ENCODE results near the gene MCUR1. TPM values are rescaled to one million over a fixed set of nuclear protein-coding genes. Genes with fewer than 3 reads are reported as not detected.

MCUR1 gene
- total RNA-seq, 1 experiment from 2014 or later, result 35.4 TPM

DNA sequence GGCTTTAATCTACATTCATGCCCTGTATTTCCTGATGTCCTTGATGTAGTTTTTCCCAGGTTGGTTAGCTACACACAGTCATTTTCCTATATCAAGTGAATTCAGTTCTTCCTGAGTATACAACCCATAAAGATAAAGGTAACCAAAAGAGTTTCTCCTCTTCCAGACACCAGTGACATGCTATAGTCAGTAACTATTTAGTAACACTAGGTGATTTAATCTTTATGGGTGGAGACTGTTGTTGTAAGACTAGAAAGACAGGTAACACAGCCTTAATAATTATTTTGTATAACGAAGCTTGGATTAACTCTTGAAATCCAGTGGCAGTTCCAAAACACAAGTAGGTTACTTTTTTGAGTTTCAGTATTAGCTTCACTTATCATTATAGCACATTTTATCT is 17.6 kb downstream of the MCUR1 start:
- no peak overlapping the region for H2AFZ ChIP-seq (ENCODE audit: low read length)
- H3K9me3 ChIP-seq (ENCODE audit: control insufficient read depth, low read depth, low read length), result no peaks in the 10 kb centered on the region
- no peak overlapping the region for H3K4me3 Mint-ChIP-seq
- no peak overlapping the region for H3K18ac ChIP-seq (ENCODE audit: insufficient read length, low read depth, low read length)
- no peak overlapping the region for H2BK15ac ChIP-seq (ENCODE audit: low read depth, low read length)
- H3K56ac ChIP-seq (ENCODE audit: insufficient read length, low read depth, low read length), result no peak overlapping the region
- no peak overlapping the region for H3K4ac ChIP-seq (ENCODE audit: low read depth, low read length)
- H2BK120ac ChIP-seq (ENCODE audit: low read depth, low read length, poor library complexity, severe bottlenecking), result no peak overlapping the region
- H3K4me1 ChIP-seq (ENCODE audit: insufficient read depth, low read length), result no peaks in the 10 kb centered on the region
- no peak overlapping the region for H4K5ac ChIP-seq (ENCODE audit: insufficient read length, low read depth, low read length)
- H4K8ac ChIP-seq (replicated peaks; ENCODE audit: insufficient read length, low read depth, low read length), result no peak overlapping the region
- TF ChIP-seq, protein P1, sequence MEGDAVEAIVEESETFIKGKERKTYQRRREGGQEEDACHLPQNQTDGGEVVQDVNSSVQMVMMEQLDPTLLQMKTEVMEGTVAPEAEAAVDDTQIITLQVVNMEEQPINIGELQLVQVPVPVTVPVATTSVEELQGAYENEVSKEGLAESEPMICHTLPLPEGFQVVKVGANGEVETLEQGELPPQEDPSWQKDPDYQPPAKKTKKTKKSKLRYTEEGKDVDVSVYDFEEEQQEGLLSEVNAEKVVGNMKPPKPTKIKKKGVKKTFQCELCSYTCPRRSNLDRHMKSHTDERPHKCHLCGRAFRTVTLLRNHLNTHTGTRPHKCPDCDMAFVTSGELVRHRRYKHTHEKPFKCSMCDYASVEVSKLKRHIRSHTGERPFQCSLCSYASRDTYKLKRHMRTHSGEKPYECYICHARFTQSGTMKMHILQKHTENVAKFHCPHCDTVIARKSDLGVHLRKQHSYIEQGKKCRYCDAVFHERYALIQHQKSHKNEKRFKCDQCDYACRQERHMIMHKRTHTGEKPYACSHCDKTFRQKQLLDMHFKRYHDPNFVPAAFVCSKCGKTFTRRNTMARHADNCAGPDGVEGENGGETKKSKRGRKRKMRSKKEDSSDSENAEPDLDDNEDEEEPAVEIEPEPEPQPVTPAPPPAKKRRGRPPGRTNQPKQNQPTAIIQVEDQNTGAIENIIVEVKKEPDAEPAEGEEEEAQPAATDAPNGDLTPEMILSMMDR (conservative IDR thresholded peaks at IDR 0.05), result no peak
- no peak overlapping the region for H3K23ac ChIP-seq (ENCODE audit: insufficient read length, low read depth, low read length)
- H3T11ph ChIP-seq (ENCODE audit: low read length), result no peak overlapping the region
- DNase-seq, result no peak
- no peak overlapping the region for H3K27ac Mint-ChIP-seq
- H4K20me1 ChIP-seq (ENCODE audit: control insufficient read depth, insufficient read depth, insufficient read length), result no peaks in the 10 kb centered on the region
- no peak overlapping the region for H2BK12ac ChIP-seq (ENCODE audit: insufficient read length, low read depth, low read length)
- H3K9ac ChIP-seq (ENCODE audit: extremely low read depth, insufficient read length, low read length), result no peak overlapping the region
- peaks cover 0 to 2% of the 10 kb centered on the region in 2 experiments; a peak in 2 of 4 replicates for H3K4me1 Mint-ChIP-seq
- H3K79me2 ChIP-seq (ENCODE audit: insufficient read depth, low read length), result no peaks in the 10 kb centered on the region
- no peak overlapping the region for H3K14ac ChIP-seq (ENCODE audit: insufficient read depth, low read length)
- no peak overlapping the region for H3K27ac ChIP-seq (ENCODE audit: insufficient read length, low read depth, low read length)
- H3K27me3 ChIP-seq (ENCODE audit: insufficient read depth, low read length), result no peaks in the 10 kb centered on the region
- no peak overlapping the region for H2BK20ac ChIP-seq (ENCODE audit: low read depth, low read length, poor library complexity, severe bottlenecking)
- WGBS (ENCODE audit: extremely low coverage, insufficient read length, low lambda C conversion rate), result no CpG with 5 or more reads among the region's 1 CpG
- H4K91ac ChIP-seq (ENCODE audit: insufficient read length, low read depth, low read length), result no peak overlapping the region
- H2BK5ac ChIP-seq (ENCODE audit: insufficient read length, low read length), result no peak overlapping the region
- H3K9me3 Mint-ChIP-seq, result no peaks in the 10 kb centered on the region
- H3K23me2 ChIP-seq (ENCODE audit: insufficient read length, low read depth, low read length, poor library complexity, severe bottlenecking), result no peaks in the 10 kb centered on the region
- no peak overlapping the region for H2AK5ac ChIP-seq (ENCODE audit: insufficient read length, low read length)
- H3K4me2 ChIP-seq (ENCODE audit: insufficient read depth, insufficient read length, low read length), result no peak overlapping the region
- peaks cover 7 to 52% (median 50%) of the 10 kb centered on the region in 3 experiments; a peak in 6 of 7 replicates for H3K36me3 Mint-ChIP-seq (ENCODE audit: insufficient read depth in 1 of 3, low read depth in 3 of 3)
- no peaks in the 10 kb centered on the region for H3K79me1 ChIP-seq (ENCODE audit: insufficient read depth, low read depth, low read length, poor library complexity, severe bottlenecking)
- H3K27me3 Mint-ChIP-seq (ENCODE audit: low read depth), result no peaks in the 10 kb centered on the region
